ENCODE results near the gene TMPRSS15.

DNA sequence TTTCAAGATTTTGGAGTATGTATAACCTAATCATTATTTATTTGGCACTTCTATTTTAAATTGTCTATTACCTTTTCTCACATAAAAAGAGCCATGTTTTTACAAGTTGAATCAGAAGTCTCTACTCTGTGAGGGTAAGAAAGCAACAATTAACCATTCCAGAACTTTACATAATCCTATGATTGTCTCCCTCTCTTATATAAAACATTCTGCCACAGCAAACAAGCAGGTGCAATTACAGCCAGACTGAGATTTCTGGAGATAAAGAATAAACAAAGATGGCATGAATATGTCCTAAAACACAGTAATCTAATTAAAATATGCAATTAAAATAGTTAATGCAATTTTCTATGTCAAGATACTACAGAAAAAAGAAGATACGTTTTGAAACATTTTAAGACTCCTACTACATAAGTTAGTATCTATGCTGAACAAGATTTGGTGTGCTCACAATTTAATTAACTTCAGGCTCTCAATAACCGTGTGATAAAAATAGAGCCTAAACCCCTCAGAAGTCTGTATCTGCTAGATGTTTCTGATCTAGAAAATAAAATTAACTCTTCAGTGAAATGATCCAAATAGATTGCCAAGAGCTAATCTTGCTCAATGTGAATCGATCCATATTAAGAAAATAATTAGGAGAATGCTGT lies 13.7 kb upstream of the TMPRSS15 start:
- TF ChIP-seq, protein P1, sequence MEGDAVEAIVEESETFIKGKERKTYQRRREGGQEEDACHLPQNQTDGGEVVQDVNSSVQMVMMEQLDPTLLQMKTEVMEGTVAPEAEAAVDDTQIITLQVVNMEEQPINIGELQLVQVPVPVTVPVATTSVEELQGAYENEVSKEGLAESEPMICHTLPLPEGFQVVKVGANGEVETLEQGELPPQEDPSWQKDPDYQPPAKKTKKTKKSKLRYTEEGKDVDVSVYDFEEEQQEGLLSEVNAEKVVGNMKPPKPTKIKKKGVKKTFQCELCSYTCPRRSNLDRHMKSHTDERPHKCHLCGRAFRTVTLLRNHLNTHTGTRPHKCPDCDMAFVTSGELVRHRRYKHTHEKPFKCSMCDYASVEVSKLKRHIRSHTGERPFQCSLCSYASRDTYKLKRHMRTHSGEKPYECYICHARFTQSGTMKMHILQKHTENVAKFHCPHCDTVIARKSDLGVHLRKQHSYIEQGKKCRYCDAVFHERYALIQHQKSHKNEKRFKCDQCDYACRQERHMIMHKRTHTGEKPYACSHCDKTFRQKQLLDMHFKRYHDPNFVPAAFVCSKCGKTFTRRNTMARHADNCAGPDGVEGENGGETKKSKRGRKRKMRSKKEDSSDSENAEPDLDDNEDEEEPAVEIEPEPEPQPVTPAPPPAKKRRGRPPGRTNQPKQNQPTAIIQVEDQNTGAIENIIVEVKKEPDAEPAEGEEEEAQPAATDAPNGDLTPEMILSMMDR (IDR thresholded peaks at IDR 0.05) = no peak
- TF ChIP-seq REST (IDR thresholded peaks at IDR 0.05) (no peak), CHD4 (IDR thresholded peaks at IDR 0.05; ENCODE audit: borderline replicate concordance) (no peak), RAD21 (conservative IDR thresholded peaks at IDR 0.05 in 1 of 2, IDR thresholded peaks at IDR 0.05 in 1 of 2) (no peak), PHF8 (IDR thresholded peaks at IDR 0.05; ENCODE audit: borderline replicate concordance, low read depth) (no peak), RNF2 (IDR thresholded peaks at IDR 0.05; ENCODE audit: borderline replicate concordance, low read depth) (no peak)
- TF ChIP-seq, protein P2, sequence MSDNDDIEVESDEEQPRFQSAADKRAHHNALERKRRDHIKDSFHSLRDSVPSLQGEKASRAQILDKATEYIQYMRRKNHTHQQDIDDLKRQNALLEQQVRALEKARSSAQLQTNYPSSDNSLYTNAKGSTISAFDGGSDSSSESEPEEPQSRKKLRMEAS (IDR thresholded peaks at IDR 0.05) = no peak
- TF ChIP-seq, protein P3, sequence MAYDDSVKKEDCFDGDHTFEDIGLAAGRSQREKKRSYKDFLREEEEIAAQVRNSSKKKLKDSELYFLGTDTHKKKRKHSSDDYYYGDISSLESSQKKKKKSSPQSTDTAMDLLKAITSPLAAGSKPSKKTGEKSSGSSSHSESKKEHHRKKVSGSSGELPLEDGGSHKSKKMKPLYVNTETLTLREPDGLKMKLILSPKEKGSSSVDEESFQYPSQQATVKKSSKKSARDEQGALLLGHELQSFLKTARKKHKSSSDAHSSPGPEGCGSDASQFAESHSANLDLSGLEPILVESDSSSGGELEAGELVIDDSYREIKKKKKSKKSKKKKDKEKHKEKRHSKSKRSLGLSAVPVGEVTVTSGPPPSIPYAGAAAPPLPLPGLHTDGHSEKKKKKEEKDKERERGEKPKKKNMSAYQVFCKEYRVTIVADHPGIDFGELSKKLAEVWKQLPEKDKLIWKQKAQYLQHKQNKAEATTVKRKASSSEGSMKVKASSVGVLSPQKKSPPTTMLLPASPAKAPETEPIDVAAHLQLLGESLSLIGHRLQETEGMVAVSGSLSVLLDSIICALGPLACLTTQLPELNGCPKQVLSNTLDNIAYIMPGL (CRISPR knock-in tag; IDR thresholded peaks at IDR 0.05; ENCODE audit: borderline replicate concordance) = no peak
